ENCODE data around the gene HARS1. TPM values are rescaled to one million over a fixed set of nuclear protein-coding genes. Genes with fewer than 3 reads are reported as not detected.
"Not testable (repeated sequence)": the region's sequence is repeated elsewhere in the genome, so short reads cannot be mapped to it uniquely, and the experiment has no call there.

Gene HARS1
- total RNA-seq, 4 donors from 2014 or later = 73.3 to 87.0 (median 79.2) TPM

DNA sequence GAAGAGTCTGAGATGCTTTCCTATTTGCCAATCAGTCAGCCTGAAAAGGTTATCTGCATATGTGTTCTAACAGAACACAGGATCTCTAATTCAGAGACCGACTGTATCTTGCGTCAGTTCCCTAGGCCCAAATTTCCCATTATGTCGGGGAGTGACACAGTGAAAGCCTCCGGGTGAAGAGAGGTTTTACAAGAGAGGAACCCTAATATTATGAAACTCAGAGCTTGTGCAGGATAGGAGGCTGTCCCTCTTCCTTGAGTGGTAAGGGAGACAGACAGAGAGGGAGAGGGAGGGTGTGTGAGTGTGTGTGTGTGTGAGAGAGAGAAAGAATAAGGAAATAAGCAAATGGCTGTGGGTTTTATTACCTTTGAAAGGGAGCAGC lies 60.1 kb downstream of the HARS1 start:
- Histone ChIP-seq H3K27ac (peak overlapping the region; percentile 70), H3K4me3 (peak overlapping the region; percentile 53)

GRCh38 chr5:140630292-140631035 lies 60.7 kb downstream of the HARS1 start:
- H3K27me3 ChIP-seq = no peaks in the 10 kb centered on the region
- H3K36me3 ChIP-seq = no peaks in the 10 kb centered on the region
- TF ChIP-seq EP300 (IDR thresholded peaks at IDR 0.05) (no peak), CTCF (IDR thresholded peaks at IDR 0.05) (no peak), POLR2A (IDR thresholded peaks at IDR 0.05) (no peak), POLR2AphosphoS5 (IDR thresholded peaks at IDR 0.05) (no peak)
- DNase-seq (ENCODE audit: low spot score in 2 of 2) = no peak
- H3K4me1 ChIP-seq = peaks cover 21% of the 10 kb centered on the region
- H3K9me3 ChIP-seq = no peaks in the 10 kb centered on the region
- WGBS = 58% methylated on average over 2 of the region's 2 CpGs
- peak overlapping the region; percentile 53 for H3K4me3 ChIP-seq
- H3K27ac ChIP-seq = no peak overlapping the region

More for the DNA sequence above, 60.1 kb downstream of the HARS1 start:
- Histone ChIP-seq H3K4me1 (peaks cover 21% of the 10 kb centered on the region), H3K36me3 (no peaks in the 10 kb centered on the region), H3K9me3 (no peaks in the 10 kb centered on the region), H3K27me3 (no peaks in the 10 kb centered on the region)
- TF ChIP-seq CTCF (IDR thresholded peaks at IDR 0.05) (no peak), POLR2A (IDR thresholded peaks at IDR 0.05) (no peak), POLR2AphosphoS5 (IDR thresholded peaks at IDR 0.05) (no peak), EP300 (IDR thresholded peaks at IDR 0.05) (no peak)
- no peak for DNase-seq (ENCODE audit: low spot score in 2 of 2)
- WGBS = 83% methylated on average over 4 of the region's 4 CpGs

GRCh38 chr5:140628711-140629110 lies 62.5 kb downstream of the HARS1 start:
- peaks cover 21% of the 10 kb centered on the region for H3K4me1 ChIP-seq
- H3K27me3 ChIP-seq = no peaks in the 10 kb centered on the region
- WGBS = 38% methylated on average over 1 of the region's 1 CpG
- no peak for TF ChIP-seq EP300 (IDR thresholded peaks at IDR 0.05)
- no peak for TF ChIP-seq POLR2A (IDR thresholded peaks at IDR 0.05)
- TF ChIP-seq CTCF (IDR thresholded peaks at IDR 0.05) = no peak
- no peak for TF ChIP-seq POLR2AphosphoS5 (IDR thresholded peaks at IDR 0.05)
- no peaks in the 10 kb centered on the region for H3K9me3 ChIP-seq
- no peak overlapping the region for H3K4me3 ChIP-seq
- no peaks in the 10 kb centered on the region for H3K36me3 ChIP-seq
- no peak for DNase-seq (ENCODE audit: low spot score in 2 of 2)
- no peak overlapping the region for H3K27ac ChIP-seq

DNA sequence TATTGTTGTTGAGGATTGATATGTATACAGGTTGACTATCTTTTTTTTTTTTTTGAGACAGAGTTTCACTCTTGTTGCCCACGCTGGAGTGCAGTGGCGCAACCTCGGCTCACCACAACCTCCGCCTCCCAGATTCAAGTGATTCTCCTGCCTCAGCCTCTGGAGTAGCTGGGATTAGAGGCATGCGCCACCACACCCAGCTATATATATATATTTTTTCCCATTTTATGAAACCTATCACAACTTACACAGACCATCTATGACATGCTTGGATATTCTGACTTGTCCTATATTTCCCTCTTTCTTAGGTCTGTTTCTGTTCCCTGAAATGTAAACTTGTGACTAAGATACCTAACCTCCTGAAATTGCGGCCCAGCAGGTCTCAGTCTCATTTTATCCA lies 63.2 kb downstream of the HARS1 start:
- Histone ChIP-seq H3K9me3 (no peaks in the 10 kb centered on the region), H3K4me3 (no peak overlapping the region), H3K36me3 (no peaks in the 10 kb centered on the region), H3K27me3 (no peaks in the 10 kb centered on the region), H3K27ac (no peak overlapping the region), H3K4me1 (peaks cover 14% of the 10 kb centered on the region)
- 96% methylated on average over 6 of the region's 6 CpGs for WGBS
- TF ChIP-seq CTCF (IDR thresholded peaks at IDR 0.05) (no peak), POLR2AphosphoS5 (IDR thresholded peaks at IDR 0.05) (no peak), EP300 (IDR thresholded peaks at IDR 0.05) (no peak), POLR2A (IDR thresholded peaks at IDR 0.05) (no peak)
- no peak for DNase-seq (ENCODE audit: low spot score in 2 of 2)

DNA sequence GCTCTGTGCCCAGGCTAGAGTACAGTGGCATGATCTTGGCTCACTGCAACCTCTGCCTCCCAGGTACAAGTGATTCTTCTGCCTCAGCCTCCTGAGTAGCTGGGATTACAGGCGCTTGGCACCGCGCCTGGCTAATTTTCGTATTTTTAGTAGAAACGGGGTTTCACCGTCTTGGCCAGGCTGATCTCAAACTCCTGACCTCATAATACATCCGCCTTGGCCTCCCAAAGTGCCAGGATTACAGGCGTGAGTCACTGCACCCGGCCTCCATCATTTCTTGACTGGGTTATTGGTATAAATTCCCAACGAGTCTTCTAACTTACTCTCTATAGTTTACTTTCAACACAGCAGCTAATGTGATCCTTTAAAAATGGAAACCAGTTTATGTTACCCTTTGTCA lies 66.3 kb downstream of the HARS1 start:
- H3K27ac ChIP-seq; H3K36me3 ChIP-seq; H3K4me1 ChIP-seq; DNase-seq (ENCODE audit: low spot score in 2 of 2); H3K4me3 ChIP-seq; H3K9me3 ChIP-seq; H3K27me3 ChIP-seq: not testable (repeated sequence)
- 85% methylated on average over 10 of the region's 10 CpGs for WGBS

Other genes with a start within 250 kb of the HARS1 start
- 10 to 100 TPM; 19.2 to 46.1 (median 30.3) TPM for gene EIF4EBP3, start 143.7 kb downstream of the HARS1 start, total RNA-seq
- 10 to 100 TPM; 15.8 to 27.7 (median 17.6) TPM for gene SRA1, start 133.9 kb downstream of the HARS1 start, total RNA-seq
- gene APBB3, start 126.8 kb downstream of the HARS1 start, total RNA-seq = 10 to 100 TPM; 14.5 to 57.9 (median 27.3) TPM
- 10 to 100 TPM; 30.7 to 85.0 (median 63.1) TPM for gene SLC35A4, start 126.5 kb downstream of the HARS1 start, total RNA-seq
- gene CD14, start 58.2 kb downstream of the HARS1 start, total RNA-seq = 10 to 100 TPM in 2 of 4 donors, 1 to 10 TPM in 2; 6.7 to 12.6 (median 9.9) TPM
- 10 to 100 TPM; 22.3 to 61.6 (median 38.8) TPM for gene TMCO6, start 51.9 kb downstream of the HARS1 start, total RNA-seq
- gene NDUFA2, start 43.7 kb downstream of the HARS1 start, total RNA-seq = 10 to 100 TPM; 47.2 to 62.8 (median 57.4) TPM
- 100 to 1,000 TPM in 2 of 4 donors, 10 to 100 TPM in 2; 73.2 to 149 (median 92.0) TPM for gene IK, start 43.5 kb downstream of the HARS1 start, total RNA-seq
- gene WDR55, start 26.5 kb downstream of the HARS1 start, total RNA-seq = 10 to 100 TPM; 15.7 to 41.5 (median 22.8) TPM
- 1 to 10 TPM in 3 of 4 donors, under 1 TPM in 1; 0.98 to 3.5 (median 2.6) TPM for gene DND1, start 17.8 kb downstream of the HARS1 start, total RNA-seq
- 10 to 100 TPM; 21.0 to 57.0 (median 35.1) TPM for gene HARS2, start 85 bp upstream of the HARS1 start, total RNA-seq
- gene ZMAT2, start 9.1 kb upstream of the HARS1 start, total RNA-seq = 10 to 100 TPM; 18.2 to 36.3 (median 28.0) TPM
- gene PCDHA1, start 94.8 kb upstream of the HARS1 start, total RNA-seq = not detected
- not detected for gene PCDHA2, start 103.5 kb upstream of the HARS1 start, total RNA-seq
- gene PCDHA3, start 109.7 kb upstream of the HARS1 start, total RNA-seq = under 1 TPM; 0.23 to 0.89 (median 0.40) TPM
- under 1 TPM; 0.21 to 0.62 (median 0.54) TPM for gene PCDHA4, start 115.7 kb upstream of the HARS1 start, total RNA-seq
- under 1 TPM in 3 of 4 donors, not detected in 1; 0.15 to 0.42 (median 0.16) TPM for gene PCDHA5, start 130.2 kb upstream of the HARS1 start, total RNA-seq
- under 1 TPM in 3 of 4 donors, not detected in 1; 0.55 to 0.89 (median 0.56) TPM for gene PCDHA6, start 136.6 kb upstream of the HARS1 start, total RNA-seq
- gene PCDHA7, start 142.9 kb upstream of the HARS1 start, total RNA-seq = under 1 TPM in 2 of 4 donors, not detected in 2; 0.38 to 0.52 TPM
- under 1 TPM in 3 of 4 donors, not detected in 1; 0.16 to 0.40 (median 0.17) TPM for gene PCDHA8, start 149.8 kb upstream of the HARS1 start, total RNA-seq
- under 1 TPM; 0.08 to 0.34 (median 0.26) TPM for gene PCDHA9, start 157.0 kb upstream of the HARS1 start, total RNA-seq
- gene PCDHA10, start 164.5 kb upstream of the HARS1 start, total RNA-seq = 1 to 10 TPM in 1 of 4 donors, under 1 TPM in 3; 0.42 to 1.0 (median 0.57) TPM
- gene PCDHA11, start 177.6 kb upstream of the HARS1 start, total RNA-seq = under 1 TPM in 2 of 4 donors, not detected in 2; 0.26 to 0.93 TPM
- gene PCDHA12, start 183.9 kb upstream of the HARS1 start, total RNA-seq = under 1 TPM in 3 of 4 donors, not detected in 1; 0.36 to 0.85 (median 0.48) TPM
- gene PCDHA13, start 190.8 kb upstream of the HARS1 start, total RNA-seq = under 1 TPM in 2 of 4 donors, not detected in 2; 0.38 to 0.47 TPM
- under 1 TPM in 3 of 4 donors, not detected in 1; 0.11 to 0.64 (median 0.18) TPM for gene PCDHAC1, start 234.9 kb upstream of the HARS1 start, total RNA-seq